ENCODE results near the gene EEA1. TPM values are rescaled to one million over a fixed set of nuclear protein-coding genes. Genes with fewer than 3 reads are reported as not detected.

EEA1 gene
- total RNA-seq, 1 donor from 2014 or later: 19.9 TPM

DNA sequence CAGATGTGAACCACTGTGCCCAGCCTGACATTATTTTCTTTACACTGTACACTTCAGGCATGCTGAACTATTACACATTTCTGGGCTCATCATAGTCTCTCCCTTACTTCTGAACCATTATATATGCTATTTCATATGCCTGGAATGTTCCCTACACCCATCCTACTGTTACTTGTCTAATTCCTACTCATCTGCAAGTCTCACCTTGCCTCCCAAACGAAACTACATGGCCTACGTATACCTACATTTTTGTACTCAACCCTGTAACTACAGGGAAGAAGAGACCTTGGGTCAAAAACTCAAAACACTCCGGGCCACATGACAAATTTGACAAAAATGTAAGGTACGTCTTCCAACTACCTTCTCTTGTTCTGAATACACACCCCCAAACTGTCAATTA lies 9.5 kb upstream of the EEA1 start:
- Mint-ChIP-seq H3K27me3 (ENCODE audit: low read depth) (no peaks in the 10 kb centered on the region), H3K27ac (ENCODE audit: unreplicated experiment) (no peak overlapping the region), H3K4me3 (no peak overlapping the region), H3K9me3 (no peaks in the 10 kb centered on the region), H3K36me3 (ENCODE audit: low read depth) (no peaks in the 10 kb centered on the region), H3K4me1 (peaks cover 3% of the 10 kb centered on the region)
- no peak for DNase-seq (ENCODE audit: low read depth, low spot score)
- TF ChIP-seq CTCF (conservative IDR thresholded peaks at IDR 0.05): no peak

DNA sequence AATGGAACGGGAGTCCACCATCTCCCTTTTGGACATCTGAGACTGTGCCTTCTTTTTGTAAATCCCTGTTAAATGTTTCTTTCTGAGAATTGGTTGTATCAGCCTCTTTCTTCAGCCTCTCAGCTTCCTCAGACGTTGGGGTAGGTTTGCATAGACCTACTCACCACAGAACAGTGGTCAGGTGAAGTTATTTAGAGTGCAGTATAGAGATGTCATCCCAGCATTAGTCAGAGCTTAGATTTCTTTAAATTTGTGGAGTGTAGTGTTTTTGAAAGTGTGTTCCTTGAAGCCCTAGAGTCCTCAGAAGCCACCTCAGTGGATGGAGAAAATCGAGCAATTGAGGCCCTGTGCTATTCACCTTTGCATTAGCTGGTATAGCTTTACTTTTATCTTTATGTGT lies 8.9 kb upstream of the EEA1 start:
- peaks cover 8% of the 10 kb centered on the region for H3K4me1 Mint-ChIP-seq
- no peak for TF ChIP-seq CTCF (conservative IDR thresholded peaks at IDR 0.05)
- H3K36me3 Mint-ChIP-seq (ENCODE audit: low read depth): no peaks in the 10 kb centered on the region
- DNase-seq (ENCODE audit: low read depth, low spot score): no peak
- H3K9me3 Mint-ChIP-seq: no peaks in the 10 kb centered on the region
- no peaks in the 10 kb centered on the region for H3K27me3 Mint-ChIP-seq (ENCODE audit: low read depth)
- no peak overlapping the region for H3K4me3 Mint-ChIP-seq
- H3K27ac Mint-ChIP-seq (ENCODE audit: unreplicated experiment): no peak overlapping the region

DNA sequence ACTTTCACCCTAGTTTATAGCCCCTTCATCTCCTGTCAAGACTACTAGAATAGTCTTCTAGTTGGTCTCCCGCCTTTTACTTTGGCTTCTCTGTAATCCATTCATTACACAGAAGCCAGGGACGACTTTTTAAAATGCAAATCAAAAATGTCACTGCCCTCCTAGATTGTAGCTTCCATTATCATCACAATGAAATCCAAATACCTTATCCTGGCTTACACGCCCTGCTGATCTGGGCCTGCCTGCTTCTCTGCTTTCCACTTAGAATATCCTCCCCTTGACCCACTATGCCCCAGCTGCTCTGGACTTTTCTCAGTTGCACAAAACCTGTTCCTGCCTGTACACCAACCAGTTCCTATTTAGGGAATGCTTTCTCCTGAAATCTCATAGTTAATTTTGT lies 4.5 kb upstream of the EEA1 start:
- peaks cover 20% of the 10 kb centered on the region for H3K4me1 Mint-ChIP-seq
- DNase-seq (ENCODE audit: low read depth, low spot score): no peak
- TF ChIP-seq CTCF (conservative IDR thresholded peaks at IDR 0.05): no peak
- no peaks in the 10 kb centered on the region for H3K36me3 Mint-ChIP-seq (ENCODE audit: low read depth)
- no peaks in the 10 kb centered on the region for H3K9me3 Mint-ChIP-seq
- peak overlapping the region; percentile 25 for H3K4me3 Mint-ChIP-seq
- H3K27me3 Mint-ChIP-seq (ENCODE audit: low read depth): no peaks in the 10 kb centered on the region
- no peak overlapping the region for H3K27ac Mint-ChIP-seq (ENCODE audit: unreplicated experiment)

DNA sequence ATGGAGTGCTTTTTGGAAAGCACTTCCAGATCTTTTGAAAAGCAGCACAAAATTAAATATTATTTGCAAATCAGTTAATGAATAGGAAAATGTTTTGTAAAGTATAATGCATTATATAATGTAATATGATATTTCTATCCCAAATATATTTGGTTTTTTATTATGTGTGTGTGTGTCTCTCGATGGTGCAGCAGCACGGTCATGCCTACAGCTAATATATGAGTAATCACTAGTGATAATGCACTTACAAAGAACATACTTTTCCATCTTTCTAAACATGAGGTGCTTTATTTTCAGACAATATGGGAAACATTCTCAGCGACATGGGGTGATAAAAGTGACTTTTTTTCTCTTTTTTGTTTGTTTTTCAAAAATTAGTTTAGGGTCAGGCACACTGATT lies 1.3 kb upstream of the EEA1 start:
- H3K36me3 Mint-ChIP-seq (ENCODE audit: low read depth): no peaks in the 10 kb centered on the region

DNA sequence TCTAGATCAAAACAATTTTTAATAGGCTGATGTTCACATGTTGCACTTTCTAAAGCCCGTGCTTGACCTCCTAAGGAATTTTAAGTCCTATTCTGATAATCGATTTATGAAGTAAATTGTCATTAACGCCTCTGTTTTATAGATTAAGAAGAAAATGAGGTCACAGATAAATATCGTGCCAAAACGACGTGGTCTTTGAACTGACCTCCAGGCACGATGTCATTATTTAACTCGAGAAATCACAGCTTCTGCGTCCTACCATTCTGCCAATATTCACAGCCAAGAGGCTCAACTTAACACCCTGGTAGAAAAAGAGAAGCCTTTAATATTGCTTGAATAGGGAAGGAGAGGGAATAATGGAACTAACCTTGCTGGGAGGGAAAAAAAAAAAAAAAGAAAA lies 888 bp upstream of the EEA1 start:
- H3K9me3 Mint-ChIP-seq: no peaks in the 10 kb centered on the region
- H3K4me1 Mint-ChIP-seq: peaks cover 42% of the 10 kb centered on the region
- TF ChIP-seq CTCF (conservative IDR thresholded peaks at IDR 0.05): no peak
- no peak overlapping the region for H3K27ac Mint-ChIP-seq (ENCODE audit: unreplicated experiment)
- H3K36me3 Mint-ChIP-seq (ENCODE audit: low read depth): no peaks in the 10 kb centered on the region
- DNase-seq (ENCODE audit: low read depth, low spot score): no peak
- peak overlapping the region; percentile 90 for H3K4me3 Mint-ChIP-seq
- no peaks in the 10 kb centered on the region for H3K27me3 Mint-ChIP-seq (ENCODE audit: low read depth)

More for the DNA sequence above, 1.3 kb upstream of the EEA1 start:
- no peaks in the 10 kb centered on the region for H3K9me3 Mint-ChIP-seq
- no peak for DNase-seq (ENCODE audit: low read depth, low spot score)
- no peaks in the 10 kb centered on the region for H3K27me3 Mint-ChIP-seq (ENCODE audit: low read depth)
- H3K4me3 Mint-ChIP-seq: peak overlapping the region; percentile 90
- no peak for TF ChIP-seq CTCF (conservative IDR thresholded peaks at IDR 0.05)
- H3K27ac Mint-ChIP-seq (ENCODE audit: unreplicated experiment): no peak overlapping the region
- H3K4me1 Mint-ChIP-seq: peaks cover 39% of the 10 kb centered on the region
